ENCODE data around the gene MZT2B.
"Not testable (repeated sequence)": the region's sequence is repeated elsewhere in the genome, so short reads cannot be mapped to it uniquely, and the experiment has no call there.

MZT2B gene

DNA sequence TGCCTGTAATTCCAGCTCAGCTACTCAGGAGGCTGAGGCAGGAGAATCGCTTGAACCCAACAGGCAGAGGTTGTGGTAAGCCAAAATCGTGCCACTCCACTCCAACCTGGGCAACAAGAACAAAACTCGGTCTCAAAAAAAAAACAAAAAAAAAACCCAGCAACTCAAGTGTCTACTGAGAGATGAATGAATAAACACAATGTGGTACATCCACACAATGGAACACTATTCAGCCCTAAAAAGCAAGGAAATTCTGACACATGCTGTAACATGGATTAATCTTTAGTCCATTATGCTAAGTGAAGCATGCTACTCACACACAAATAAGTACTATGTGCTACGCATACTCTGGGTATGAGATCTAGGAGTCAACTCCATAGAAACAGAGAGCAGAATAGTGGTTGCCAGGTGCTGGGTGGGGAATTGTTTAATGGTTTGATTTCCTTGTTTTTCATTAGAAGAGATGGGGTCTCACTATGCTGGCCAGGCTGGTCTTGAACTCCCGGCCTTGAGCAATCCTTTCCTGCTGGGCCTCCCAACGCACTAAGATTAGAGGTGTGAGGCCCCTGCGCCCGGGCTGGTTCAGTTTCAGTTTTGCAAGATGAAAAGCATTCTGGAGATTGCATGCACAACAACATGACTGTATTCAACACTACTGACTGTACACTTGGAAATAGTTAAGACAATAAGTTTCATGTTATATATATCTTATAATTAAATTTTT is 16.6 kb upstream of the MZT2B start:
- no peaks in the 10 kb centered on the region for H3K9me3 ChIP-seq (ENCODE audit: insufficient read depth, low read depth, low read length)
- no peak overlapping the region for H3K9ac ChIP-seq (ENCODE audit: low read depth, low read length)
- no peak overlapping the region for H3K4me3 ChIP-seq (ENCODE audit: low read length)
- H3K4me1 ChIP-seq (ENCODE audit: insufficient read depth, low read length): no peaks in the 10 kb centered on the region
- no peaks in the 10 kb centered on the region for H3K27me3 ChIP-seq (ENCODE audit: insufficient read depth, low read length)
- H3K36me3 ChIP-seq (ENCODE audit: insufficient read depth, low read depth, low read length): peaks cover 68% of the 10 kb centered on the region
- H3K27ac ChIP-seq (ENCODE audit: low read length): no peak overlapping the region

DNA sequence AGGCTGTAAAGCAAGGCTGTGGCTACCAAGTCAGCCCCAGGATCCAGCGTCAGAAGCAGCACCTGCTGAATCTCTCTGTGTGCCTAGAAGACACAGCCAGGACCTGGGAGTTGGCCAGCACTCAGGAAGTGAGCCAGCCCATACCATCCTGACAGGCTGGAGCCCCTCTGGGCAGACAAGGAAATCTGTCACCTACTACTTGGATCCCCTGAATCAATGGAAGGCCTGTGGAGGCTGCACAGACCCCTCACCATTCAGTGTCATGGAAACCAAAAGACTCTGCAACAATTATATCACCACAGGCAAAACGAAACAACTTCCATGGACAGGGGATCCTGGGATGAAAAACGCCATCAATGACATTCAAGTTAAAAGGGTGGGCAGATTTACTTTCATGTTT is 15.5 kb upstream of the MZT2B start:
- H3K4me1 ChIP-seq (ENCODE audit: insufficient read depth, low read length); H3K4me3 ChIP-seq (ENCODE audit: low read length); H3K27me3 ChIP-seq (ENCODE audit: insufficient read depth, low read length); H3K9ac ChIP-seq (ENCODE audit: low read depth, low read length); H3K9me3 ChIP-seq (ENCODE audit: insufficient read depth, low read depth, low read length); H3K27ac ChIP-seq (ENCODE audit: low read length): not testable (repeated sequence)
- peaks cover 75% of the 10 kb centered on the region for H3K36me3 ChIP-seq (ENCODE audit: insufficient read depth, low read depth, low read length)

DNA sequence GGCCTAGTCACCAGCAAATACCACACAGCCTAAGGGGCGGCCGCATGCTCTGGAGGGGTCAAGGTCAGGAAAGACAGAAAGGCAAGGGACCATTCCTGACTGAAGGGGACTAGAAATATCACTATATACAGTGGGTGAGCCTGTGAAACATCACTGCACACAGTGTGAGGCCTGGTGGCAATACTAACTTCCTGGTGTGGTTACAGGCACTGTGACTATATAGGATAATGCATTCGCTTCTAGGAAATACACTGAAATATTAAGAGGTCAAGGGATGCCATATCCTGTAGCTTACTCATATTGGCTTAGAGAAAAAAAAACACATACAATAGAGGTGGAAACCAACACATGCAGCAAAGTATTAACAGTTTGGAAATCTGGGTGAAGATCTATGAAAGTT is 12.9 kb upstream of the MZT2B start:
- H3K36me3 ChIP-seq (ENCODE audit: insufficient read depth, low read depth, low read length): peaks cover 85% of the 10 kb centered on the region
- H3K9me3 ChIP-seq (ENCODE audit: insufficient read depth, low read depth, low read length); H3K9ac ChIP-seq (ENCODE audit: low read depth, low read length); H3K27me3 ChIP-seq (ENCODE audit: insufficient read depth, low read length); H3K4me3 ChIP-seq (ENCODE audit: low read length); H3K27ac ChIP-seq (ENCODE audit: low read length); H3K4me1 ChIP-seq (ENCODE audit: insufficient read depth, low read length): not testable (repeated sequence)

DNA sequence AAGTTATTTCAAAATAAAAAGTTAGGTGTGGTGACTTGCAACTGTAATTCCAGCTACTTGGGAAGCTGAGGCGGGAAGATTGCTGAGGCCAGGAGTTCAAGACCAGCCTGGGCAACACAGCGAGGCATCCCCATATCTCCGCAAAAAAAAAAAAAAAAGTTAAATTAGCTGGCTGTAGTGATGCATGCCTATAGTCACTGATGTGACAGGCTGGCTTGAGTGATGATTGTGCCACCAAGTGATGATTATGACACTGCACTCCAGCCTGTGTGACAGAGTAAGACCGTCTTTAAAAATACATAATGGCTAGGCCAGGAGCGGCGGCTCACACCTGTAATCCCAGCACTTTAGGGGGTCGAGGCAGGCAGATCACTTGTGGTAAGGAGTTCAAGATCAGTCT is 12.2 kb upstream of the MZT2B start:
- H3K27me3 ChIP-seq (ENCODE audit: insufficient read depth, low read length): no peaks in the 10 kb centered on the region
- H3K4me3 ChIP-seq (ENCODE audit: low read length): no peak overlapping the region
- peaks cover 86% of the 10 kb centered on the region for H3K36me3 ChIP-seq (ENCODE audit: insufficient read depth, low read depth, low read length)
- no peaks in the 10 kb centered on the region for H3K4me1 ChIP-seq (ENCODE audit: insufficient read depth, low read length)
- H3K9ac ChIP-seq (ENCODE audit: low read depth, low read length): no peak overlapping the region
- no peak overlapping the region for H3K27ac ChIP-seq (ENCODE audit: low read length)
- no peaks in the 10 kb centered on the region for H3K9me3 ChIP-seq (ENCODE audit: insufficient read depth, low read depth, low read length)

DNA sequence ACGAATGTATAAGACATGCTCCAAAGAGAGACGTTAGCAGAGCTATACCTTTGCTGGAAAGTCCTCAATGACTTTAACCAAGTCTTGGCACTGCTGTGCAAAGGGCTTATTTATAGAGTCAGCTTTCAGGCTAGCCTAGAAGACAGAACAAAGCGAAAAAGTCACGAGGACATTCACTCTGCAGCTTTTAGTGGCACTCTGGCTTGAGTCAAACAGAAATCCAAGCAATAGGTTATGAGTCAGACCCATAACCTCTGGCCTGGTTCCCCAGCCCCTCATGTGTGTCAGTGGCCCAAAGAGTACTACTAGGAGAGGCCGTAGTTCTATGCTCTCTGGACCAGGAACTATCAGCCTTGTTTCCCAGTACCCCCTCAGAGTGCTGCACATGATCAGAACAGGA is 7.2 kb upstream of the MZT2B start:
- not testable (repeated sequence) for H3K9me3 ChIP-seq (ENCODE audit: insufficient read depth, low read depth, low read length); H3K27me3 ChIP-seq (ENCODE audit: insufficient read depth, low read length); H3K27ac ChIP-seq (ENCODE audit: low read length); H3K9ac ChIP-seq (ENCODE audit: low read depth, low read length); H3K4me1 ChIP-seq (ENCODE audit: insufficient read depth, low read length); H3K4me3 ChIP-seq (ENCODE audit: low read length)
- peaks cover 57% of the 10 kb centered on the region for H3K36me3 ChIP-seq (ENCODE audit: insufficient read depth, low read depth, low read length)

DNA sequence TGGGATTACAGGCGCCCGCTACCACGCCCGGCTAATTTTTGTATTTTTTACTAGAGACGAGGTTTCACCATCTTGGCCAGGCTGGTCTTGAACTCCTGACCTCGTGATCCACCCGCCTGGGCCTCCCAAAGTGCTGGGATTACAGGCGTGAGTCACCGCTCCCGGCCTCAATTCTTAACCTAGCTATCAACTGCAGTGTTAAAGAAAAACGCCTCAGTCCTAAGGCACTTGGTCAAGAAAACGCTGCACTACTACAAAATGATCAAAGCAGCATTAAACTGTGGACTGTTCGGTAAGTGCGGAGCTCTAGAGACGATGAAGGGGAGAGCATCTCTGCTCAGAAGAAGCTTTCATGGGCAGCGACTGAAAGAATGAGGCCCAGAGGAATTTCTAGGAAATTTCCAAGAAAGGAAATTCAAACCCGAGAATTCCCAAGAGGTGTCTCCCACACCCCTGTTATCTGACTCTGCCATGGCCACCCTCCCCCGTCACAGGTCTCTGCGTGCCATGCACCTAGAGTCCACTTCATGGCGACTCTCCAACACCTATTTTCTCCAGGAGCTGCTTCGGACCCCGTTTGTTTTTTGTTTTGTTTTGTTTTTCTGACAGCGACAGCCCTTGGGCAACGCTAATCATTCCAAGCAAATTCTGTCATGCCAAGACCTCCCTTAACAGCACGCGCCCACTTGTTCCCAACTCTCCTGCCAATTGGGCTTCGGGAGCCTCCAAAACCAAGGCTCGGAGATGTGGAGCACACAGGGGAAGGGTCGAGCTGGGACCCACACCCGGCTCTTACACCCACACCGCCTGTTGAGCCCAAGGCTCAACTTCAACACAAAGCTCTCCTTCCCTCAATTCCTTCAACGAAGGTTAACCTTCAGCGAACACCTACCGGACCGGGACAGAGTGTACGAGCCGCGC is 1.4 kb upstream of the MZT2B start:
- not testable (repeated sequence) for H3K27me3 ChIP-seq (ENCODE audit: insufficient read depth, low read length); H3K4me1 ChIP-seq (ENCODE audit: insufficient read depth, low read length); H3K9me3 ChIP-seq (ENCODE audit: insufficient read depth, low read depth, low read length)
- peak overlapping the region; percentile 78 for H3K27ac ChIP-seq (ENCODE audit: low read length)
- H3K4me3 ChIP-seq (ENCODE audit: low read length): peak overlapping the region; percentile 99
- H3K36me3 ChIP-seq (ENCODE audit: insufficient read depth, low read depth, low read length): peaks cover 17% of the 10 kb centered on the region; the same call in 1 of the 2 replicates
- H3K9ac ChIP-seq (ENCODE audit: low read depth, low read length): peak overlapping the region; percentile 99

DNA sequence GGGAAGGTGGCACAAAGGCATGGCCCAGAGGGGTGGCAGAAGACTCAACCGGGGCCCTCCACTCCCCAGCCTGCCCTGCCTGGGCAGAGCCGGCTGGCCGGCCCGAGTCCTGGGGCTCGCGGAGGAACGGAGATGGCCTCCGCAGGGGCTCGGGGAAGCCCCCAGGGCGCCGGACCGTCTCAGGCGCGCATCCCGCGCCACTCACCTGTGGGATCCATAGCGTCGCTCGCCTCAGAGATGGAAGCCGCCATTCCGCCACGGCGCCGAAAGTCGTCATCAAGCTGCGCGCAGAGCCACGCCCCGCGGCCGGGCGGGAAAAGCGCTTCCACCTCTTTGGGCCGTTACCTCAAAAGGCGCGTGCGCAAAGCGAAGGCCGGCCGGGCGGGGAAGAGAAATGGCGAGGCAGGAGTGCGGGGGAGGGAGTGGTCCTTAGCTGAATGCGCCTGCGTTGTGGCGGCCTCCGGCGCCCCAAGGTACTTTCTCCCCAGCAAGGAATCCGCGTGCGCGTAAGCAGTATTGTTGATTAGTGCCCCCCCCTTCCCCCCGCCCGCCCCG is 660 bp upstream of the MZT2B start, which contains the start of gene SMPD4:
Gene SMPD4 (minus strand): TSS at position 278 of the 555 bp plus-strand sequence. CDS start 5,010 bp downstream, outside the sequence.
- peak within 1 kb of the TSS; percentile 78 for H3K27ac ChIP-seq (ENCODE audit: low read length)

DNA sequence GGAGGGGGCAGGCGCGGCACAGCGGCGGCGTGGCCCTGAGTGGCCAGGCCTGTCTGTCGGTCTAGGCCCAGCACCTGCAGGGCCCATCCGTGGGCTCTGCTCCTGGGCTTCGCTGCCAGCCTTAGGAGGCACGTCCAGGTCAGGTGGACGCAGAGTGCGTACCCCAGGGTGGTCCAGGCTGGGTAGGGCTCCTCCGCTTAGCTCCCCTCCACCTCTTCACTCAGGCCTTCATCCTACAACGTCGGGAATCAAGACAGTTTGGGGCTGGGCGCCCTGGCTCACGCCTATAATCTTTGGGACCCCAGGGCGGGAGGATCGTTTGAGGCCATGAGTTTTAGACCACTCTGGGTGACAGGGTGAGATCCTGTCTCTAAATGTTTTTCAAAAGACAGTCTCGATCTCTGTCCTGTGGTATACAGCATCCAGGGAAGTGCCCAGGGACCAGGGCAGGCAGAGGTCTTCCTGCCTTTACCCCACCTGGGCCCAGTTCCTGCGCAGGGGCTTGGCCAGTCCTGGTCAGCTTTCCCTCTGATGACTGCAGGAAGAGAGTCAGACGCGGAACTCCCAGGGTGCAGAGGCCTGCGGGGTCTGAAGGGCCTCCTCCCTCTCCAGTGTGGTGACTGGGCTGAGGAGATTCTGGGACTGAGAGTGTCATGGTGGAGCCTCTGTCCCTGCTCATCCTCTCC is 907 bp downstream of the MZT2B start:
- H3K27me3 ChIP-seq (ENCODE audit: insufficient read depth, low read length); H3K27ac ChIP-seq (ENCODE audit: low read length); H3K4me1 ChIP-seq (ENCODE audit: insufficient read depth, low read length); H3K9me3 ChIP-seq (ENCODE audit: insufficient read depth, low read depth, low read length): not testable (repeated sequence)
- peak overlapping the region; percentile 72 for H3K4me3 ChIP-seq (ENCODE audit: low read length)
- peaks cover 12% of the 10 kb centered on the region; the same call in 1 of the 2 replicates for H3K36me3 ChIP-seq (ENCODE audit: insufficient read depth, low read depth, low read length)
- H3K9ac ChIP-seq (ENCODE audit: low read depth, low read length): peak overlapping the region; percentile 71; the same call in 1 of the 2 replicates

More for the DNA sequence above, 660 bp upstream of the MZT2B start, which contains the start of gene SMPD4:
- Histone ChIP-seq H3K27me3 (ENCODE audit: insufficient read depth, low read length) (no peaks in the 10 kb centered on the region), H3K9ac (ENCODE audit: low read depth, low read length) (peak within 1 kb of the TSS; percentile 99), H3K36me3 (ENCODE audit: insufficient read depth, low read depth, low read length) (peaks cover 12% of the 10 kb centered on the region; the same call in 1 of the 2 replicates), H3K4me1 (ENCODE audit: insufficient read depth, low read length) (no peaks in the 10 kb centered on the region), H3K9me3 (ENCODE audit: insufficient read depth, low read depth, low read length) (no peaks in the 10 kb centered on the region), H3K4me3 (ENCODE audit: low read length) (peak within 1 kb of the TSS; percentile 99)

DNA sequence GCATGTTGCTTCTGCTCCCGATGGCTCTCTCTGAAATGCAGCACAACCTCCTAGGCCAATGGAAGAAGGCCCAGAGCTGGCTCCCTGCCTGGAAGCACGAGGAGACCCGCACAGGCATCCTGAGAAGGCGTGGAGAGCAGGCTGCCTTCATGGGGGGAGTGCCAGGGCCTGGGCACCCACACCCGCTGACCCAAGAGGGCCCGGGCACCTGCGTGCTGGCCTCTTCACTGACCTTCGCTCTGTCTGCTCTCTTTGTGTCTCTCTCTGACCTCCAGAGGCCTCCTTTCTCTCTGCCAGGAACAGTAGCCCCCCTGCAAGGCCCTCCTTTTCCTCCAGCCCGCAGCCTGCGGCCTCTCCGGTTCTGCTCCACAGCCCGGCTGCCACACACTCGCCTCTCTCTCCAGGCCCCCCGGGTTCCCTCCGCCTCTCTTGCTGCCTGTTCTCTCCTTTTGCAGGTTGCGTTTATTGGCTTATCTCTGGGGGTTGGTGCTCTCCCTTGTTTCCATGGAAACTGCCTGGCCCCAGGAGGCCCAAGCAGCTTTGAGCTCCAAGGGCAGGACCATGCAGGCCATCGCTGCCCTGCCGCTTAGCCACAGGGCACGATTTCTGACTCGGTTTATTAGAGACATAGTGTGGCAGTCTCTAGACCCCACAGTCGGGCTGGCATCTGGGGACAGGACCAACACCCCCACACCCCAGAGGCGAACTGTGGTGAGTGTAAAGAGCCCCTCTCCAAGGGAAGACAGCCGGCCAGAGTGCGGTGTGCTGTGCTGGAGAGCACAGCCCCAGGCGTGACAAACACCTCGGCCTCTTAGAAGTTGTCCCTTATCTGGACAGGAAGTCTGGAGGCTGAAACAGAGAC is 1.7 kb downstream of the MZT2B start:
- H3K4me3 ChIP-seq (ENCODE audit: low read length): peak overlapping the region; percentile 72; the same call in 1 of the 2 replicates
- no peaks in the 10 kb centered on the region for H3K9me3 ChIP-seq (ENCODE audit: insufficient read depth, low read depth, low read length)
- no peak overlapping the region for H3K27ac ChIP-seq (ENCODE audit: low read length)
- H3K4me1 ChIP-seq (ENCODE audit: insufficient read depth, low read length): no peaks in the 10 kb centered on the region
- no peaks in the 10 kb centered on the region for H3K27me3 ChIP-seq (ENCODE audit: insufficient read depth, low read length)
- H3K9ac ChIP-seq (ENCODE audit: low read depth, low read length): no peak overlapping the region; the same call in 1 of the 2 replicates
- H3K36me3 ChIP-seq (ENCODE audit: insufficient read depth, low read depth, low read length): peaks cover 11% of the 10 kb centered on the region; the same call in 1 of the 2 replicates

DNA sequence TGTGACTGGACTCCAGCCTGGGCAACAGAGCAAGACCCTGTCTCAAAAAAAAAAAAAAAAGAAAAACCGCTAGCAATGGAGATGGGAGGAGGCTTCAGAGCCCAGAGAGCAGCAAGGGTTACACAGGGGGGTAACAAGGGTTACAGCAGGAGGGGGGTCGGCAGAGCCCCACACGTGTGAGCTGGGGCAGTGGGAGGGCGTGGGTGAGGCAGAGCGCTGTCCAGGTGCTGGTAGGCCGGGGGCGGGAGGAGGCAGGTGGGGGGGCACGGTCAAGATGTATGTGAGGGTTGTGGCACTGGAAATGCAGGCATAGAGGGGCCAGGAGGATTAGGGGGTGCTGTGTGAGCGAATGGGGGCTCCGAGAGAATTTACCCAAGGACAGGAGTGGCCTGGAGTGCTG is 3.4 kb downstream of the MZT2B start:
- H3K4me3 ChIP-seq (ENCODE audit: low read length): no peak overlapping the region
- no peaks in the 10 kb centered on the region for H3K9me3 ChIP-seq (ENCODE audit: insufficient read depth, low read depth, low read length)
- no peak overlapping the region for H3K9ac ChIP-seq (ENCODE audit: low read depth, low read length)
- H3K36me3 ChIP-seq (ENCODE audit: insufficient read depth, low read depth, low read length): peaks cover 8% of the 10 kb centered on the region; the same call in 1 of the 2 replicates
- no peaks in the 10 kb centered on the region for H3K27me3 ChIP-seq (ENCODE audit: insufficient read depth, low read length)
- no peaks in the 10 kb centered on the region for H3K4me1 ChIP-seq (ENCODE audit: insufficient read depth, low read length)
- no peak overlapping the region for H3K27ac ChIP-seq (ENCODE audit: low read length)
